Measurements from ENCODE around the gene SLCO2B1. TPM values are rescaled to one million over a fixed set of nuclear protein-coding genes. Genes with fewer than 3 reads are reported as not detected.

The SLCO2B1 gene
- total RNA-seq, 2 donors from 2014 or later = 1.1 to 1.9 TPM

DNA sequence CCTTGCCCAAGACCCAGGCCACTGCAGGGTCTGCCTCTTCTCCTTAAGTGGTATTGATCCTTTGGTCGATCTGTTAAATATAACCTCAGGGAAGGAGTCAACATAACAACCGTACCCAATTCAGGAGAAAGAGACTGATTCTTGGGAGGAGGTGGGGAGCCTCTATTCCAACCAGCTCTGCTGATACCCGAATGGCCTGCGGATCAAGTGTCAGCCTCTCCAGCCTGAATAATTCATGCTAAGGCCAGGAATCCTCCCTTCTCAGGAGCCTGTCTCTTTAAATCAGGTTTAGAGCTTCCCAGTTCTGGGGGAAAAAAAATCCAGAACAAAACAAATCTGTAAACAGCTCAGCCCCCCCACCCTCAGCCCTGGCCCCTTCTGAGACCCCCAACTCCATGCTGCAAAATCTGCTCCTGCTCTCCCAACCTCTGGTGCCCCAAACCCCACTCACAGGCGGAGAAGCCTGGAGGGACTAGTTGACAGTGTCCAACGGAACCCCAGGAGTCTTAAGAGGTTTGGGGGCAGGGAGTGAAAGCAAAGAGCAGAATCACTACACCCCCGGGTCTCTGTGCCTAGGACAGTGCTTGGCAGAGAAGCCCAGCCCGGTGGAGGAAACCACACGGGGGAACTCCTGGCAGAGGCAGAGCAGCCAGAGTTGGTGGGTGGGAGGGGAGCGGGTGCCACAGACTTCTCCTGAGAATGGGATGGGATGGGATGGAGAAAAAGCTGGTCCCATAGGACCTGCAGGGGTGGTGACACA is 88.8 kb downstream of the SLCO2B1 start:
- Mint-ChIP-seq H3K27ac (no peak overlapping the region), H3K9me3 (no peaks in the 10 kb centered on the region), H3K4me3 (peak overlapping the region; percentile 54), H3K27me3 (ENCODE audit: insufficient read depth) (peaks cover 69% of the 10 kb centered on the region), H3K4me1 (peaks cover 4% of the 10 kb centered on the region), H3K36me3 (ENCODE audit: low read depth) (no peaks in the 10 kb centered on the region)
- no peak overlapping the region for H3K9ac ChIP-seq (ENCODE audit: extremely low read depth, low read length, poor library complexity, severe bottlenecking)
- TF ChIP-seq, protein P1, sequence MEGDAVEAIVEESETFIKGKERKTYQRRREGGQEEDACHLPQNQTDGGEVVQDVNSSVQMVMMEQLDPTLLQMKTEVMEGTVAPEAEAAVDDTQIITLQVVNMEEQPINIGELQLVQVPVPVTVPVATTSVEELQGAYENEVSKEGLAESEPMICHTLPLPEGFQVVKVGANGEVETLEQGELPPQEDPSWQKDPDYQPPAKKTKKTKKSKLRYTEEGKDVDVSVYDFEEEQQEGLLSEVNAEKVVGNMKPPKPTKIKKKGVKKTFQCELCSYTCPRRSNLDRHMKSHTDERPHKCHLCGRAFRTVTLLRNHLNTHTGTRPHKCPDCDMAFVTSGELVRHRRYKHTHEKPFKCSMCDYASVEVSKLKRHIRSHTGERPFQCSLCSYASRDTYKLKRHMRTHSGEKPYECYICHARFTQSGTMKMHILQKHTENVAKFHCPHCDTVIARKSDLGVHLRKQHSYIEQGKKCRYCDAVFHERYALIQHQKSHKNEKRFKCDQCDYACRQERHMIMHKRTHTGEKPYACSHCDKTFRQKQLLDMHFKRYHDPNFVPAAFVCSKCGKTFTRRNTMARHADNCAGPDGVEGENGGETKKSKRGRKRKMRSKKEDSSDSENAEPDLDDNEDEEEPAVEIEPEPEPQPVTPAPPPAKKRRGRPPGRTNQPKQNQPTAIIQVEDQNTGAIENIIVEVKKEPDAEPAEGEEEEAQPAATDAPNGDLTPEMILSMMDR (conservative IDR thresholded peaks at IDR 0.05) = no peak
- H3K4me3 ChIP-seq (ENCODE audit: low read length) = no peak overlapping the region
- H3K4me1 ChIP-seq (ENCODE audit: control insufficient read depth, insufficient read depth, low read length) = peaks cover 4% of the 10 kb centered on the region
- H3K9me3 ChIP-seq (ENCODE audit: control insufficient read depth, low read length) = no peaks in the 10 kb centered on the region
- DNase-seq = peak; percentile 56
- 56 to 72% methylated on average over 9 to 10 of the region's 10 CpGs for WGBS, 2 experiments (ENCODE audit: insufficient coverage in 1 of 2, insufficient read length in 1 of 2)
- no peak overlapping the region for H3K27ac ChIP-seq (ENCODE audit: low read depth, low read length)
- no peaks in the 10 kb centered on the region for H3K36me3 ChIP-seq (ENCODE audit: control insufficient read depth, insufficient read depth, low read length)
- H3K27me3 ChIP-seq (ENCODE audit: control insufficient read depth, insufficient read depth, low read length, poor library complexity, severe bottlenecking) = peaks cover 74% of the 10 kb centered on the region

DNA sequence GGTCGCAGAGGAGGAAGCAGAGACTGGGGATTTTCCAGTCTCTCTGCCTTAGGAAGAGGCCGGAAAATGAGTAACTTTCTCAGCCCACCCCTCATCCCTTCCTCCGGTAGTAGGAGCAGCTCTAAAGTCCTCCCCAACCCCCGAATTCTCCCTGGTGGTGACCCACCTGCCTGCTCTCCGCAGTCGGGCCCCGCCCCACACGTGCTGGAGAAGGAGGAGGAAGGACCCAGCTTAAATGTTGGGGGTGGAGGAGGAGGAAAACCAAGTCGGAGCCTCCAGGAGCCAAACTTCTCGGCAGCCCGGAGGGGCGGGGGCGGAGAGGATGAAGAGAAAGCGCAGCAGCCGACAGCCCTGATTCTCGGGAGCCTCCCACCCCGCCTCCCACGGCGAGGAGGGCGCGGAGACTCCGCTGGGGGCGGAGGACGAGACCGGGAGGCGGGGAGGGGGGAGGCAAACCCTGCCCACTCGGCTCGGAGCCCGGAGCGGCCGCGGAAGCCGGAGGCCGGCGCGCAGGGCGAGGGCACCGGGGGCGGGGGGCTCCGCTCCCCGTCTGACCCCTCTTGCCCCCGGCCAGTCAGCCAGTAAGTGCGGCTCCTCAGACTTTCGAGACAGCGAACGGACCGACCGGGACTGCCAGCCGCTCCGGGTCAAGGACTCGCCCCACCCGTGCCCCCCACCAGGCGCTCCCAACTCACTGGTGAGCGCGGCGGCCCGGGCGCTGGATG is 89.6 kb downstream of the SLCO2B1 start, which contains the start of gene TPBGL:
TPBGL (plus strand) TSS at position 464 of the 725 bp plus-strand sequence. CDS start 276 bp downstream, outside the sequence.
- Mint-ChIP-seq H3K27me3 (ENCODE audit: insufficient read depth) (peaks cover 75% of the 10 kb centered on the region), H3K36me3 (ENCODE audit: low read depth) (no peaks in the 10 kb centered on the region), H3K9me3 (no peaks in the 10 kb centered on the region), H3K27ac (no peak within 1 kb of the TSS), H3K4me1 (peaks cover 4% of the 10 kb centered on the region), H3K4me3 (peak within 1 kb of the TSS; percentile 54)
- peaks cover 4% of the 10 kb centered on the region for H3K4me1 ChIP-seq (ENCODE audit: control insufficient read depth, insufficient read depth, low read length)
- DNase-seq = peak; percentile 81
- H3K9me3 ChIP-seq (ENCODE audit: control insufficient read depth, low read length) = no peaks in the 10 kb centered on the region
- peaks cover 81% of the 10 kb centered on the region for H3K27me3 ChIP-seq (ENCODE audit: control insufficient read depth, insufficient read depth, low read length, poor library complexity, severe bottlenecking)
- no peak within 1 kb of the TSS for H3K27ac ChIP-seq (ENCODE audit: low read depth, low read length)
- H3K9ac ChIP-seq (ENCODE audit: extremely low read depth, low read length, poor library complexity, severe bottlenecking) = no peak within 1 kb of the TSS
- H3K4me3 ChIP-seq (ENCODE audit: low read length) = peak within 1 kb of the TSS; percentile 45
- 4 to 20% methylated on average over 2 to 58 of the region's 58 CpGs for WGBS, 2 experiments (ENCODE audit: insufficient coverage in 1 of 2, insufficient read length in 1 of 2)
- TF ChIP-seq, protein P1 (conservative IDR thresholded peaks at IDR 0.05) = no peak
- H3K36me3 ChIP-seq (ENCODE audit: control insufficient read depth, insufficient read depth, low read length) = no peaks in the 10 kb centered on the region

DNA sequence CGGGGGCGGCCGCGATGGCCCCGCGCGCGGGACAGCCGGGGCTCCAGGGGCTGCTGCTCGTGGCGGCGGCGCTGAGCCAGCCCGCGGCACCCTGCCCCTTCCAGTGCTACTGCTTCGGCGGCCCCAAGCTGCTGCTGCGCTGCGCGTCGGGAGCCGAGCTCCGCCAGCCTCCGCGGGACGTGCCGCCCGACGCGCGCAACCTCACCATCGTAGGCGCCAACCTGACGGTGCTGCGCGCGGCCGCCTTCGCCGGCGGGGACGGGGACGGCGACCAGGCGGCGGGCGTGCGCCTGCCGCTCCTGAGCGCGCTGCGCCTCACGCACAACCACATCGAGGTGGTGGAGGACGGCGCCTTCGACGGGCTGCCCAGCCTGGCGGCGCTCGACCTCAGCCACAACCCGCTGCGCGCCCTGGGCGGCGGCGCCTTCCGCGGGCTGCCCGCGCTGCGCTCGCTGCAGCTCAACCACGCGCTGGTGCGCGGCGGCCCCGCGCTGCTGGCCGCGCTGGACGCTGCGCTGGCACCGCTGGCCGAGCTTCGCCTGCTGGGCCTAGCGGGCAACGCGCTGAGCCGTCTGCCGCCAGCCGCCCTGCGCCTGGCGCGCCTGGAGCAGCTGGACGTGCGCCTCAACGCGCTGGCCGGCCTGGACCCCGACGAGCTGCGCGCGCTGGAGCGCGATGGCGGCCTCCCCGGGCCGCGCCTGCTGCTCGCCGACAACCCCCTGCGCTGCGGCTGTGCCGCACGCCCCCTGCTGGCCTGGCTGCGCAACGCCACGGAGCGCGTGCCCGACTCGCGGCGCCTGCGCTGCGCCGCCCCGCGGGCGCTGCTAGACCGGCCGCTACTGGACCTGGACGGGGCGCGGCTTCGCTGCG is 90.4 kb downstream of the SLCO2B1 start:
- H3K4me3 ChIP-seq (ENCODE audit: low read length) = peak overlapping the region; percentile 45
- Mint-ChIP-seq H3K4me1 (peaks cover 4% of the 10 kb centered on the region), H3K9me3 (no peaks in the 10 kb centered on the region), H3K27me3 (ENCODE audit: insufficient read depth) (peaks cover 74% of the 10 kb centered on the region), H3K27ac (no peak overlapping the region), H3K4me3 (peak overlapping the region; percentile 54), H3K36me3 (ENCODE audit: low read depth) (no peaks in the 10 kb centered on the region)
- TF ChIP-seq, protein P1 (conservative IDR thresholded peaks at IDR 0.05) = peak; percentile 94
- DNase-seq = peak; percentile 97
- no peak overlapping the region for H3K27ac ChIP-seq (ENCODE audit: low read depth, low read length)
- WGBS, 2 experiments (ENCODE audit: insufficient coverage in 1 of 2, insufficient read length in 1 of 2) = 1% methylated on average over 27 to 140 of the region's 140 CpGs
- H3K9me3 ChIP-seq (ENCODE audit: control insufficient read depth, low read length) = no peaks in the 10 kb centered on the region
- H3K27me3 ChIP-seq (ENCODE audit: control insufficient read depth, insufficient read depth, low read length, poor library complexity, severe bottlenecking) = peaks cover 81% of the 10 kb centered on the region
- H3K4me1 ChIP-seq (ENCODE audit: control insufficient read depth, insufficient read depth, low read length) = peaks cover 4% of the 10 kb centered on the region
- H3K9ac ChIP-seq (ENCODE audit: extremely low read depth, low read length, poor library complexity, severe bottlenecking) = no peak overlapping the region
- H3K36me3 ChIP-seq (ENCODE audit: control insufficient read depth, insufficient read depth, low read length) = no peaks in the 10 kb centered on the region
